ENCODE results near the gene SLC8A1.

GRCh38 chr2:40254611-40255010 lies 197.3 kb downstream of the SLC8A1 start:
- TF ChIP-seq POLR2A (IDR thresholded peaks at IDR 0.05) (no peak), CTCF (IDR thresholded peaks at IDR 0.05) (no peak)

Measured in Peyer's patch (tissue), 4 donors.